NB4 (cell line): ENCODE measurements around the gene AMH.

Experiments
- POLR2A ChIP-seq: IDR thresholded peaks from 2 replicates; pipeline ENCODE4 v1.6.1; 2011; ENCODE audit warnings: mild to moderate bottlenecking; ENCODE audit not compliant: insufficient read length; ENCODE audit errors: extremely low read depth
- TF ChIP-seq, protein P1 (sequence below): IDR thresholded peaks from one replicate; pipeline ENCODE4 v1.5.1; 2012; ENCODE audit warnings: low read depth, low read length
- TF ChIP-seq, protein P2 (sequence below): IDR thresholded peaks from 2 replicates; pipeline ENCODE4 v1.6.1; 2011; ENCODE audit warnings: low read depth, low read length

DNA sequence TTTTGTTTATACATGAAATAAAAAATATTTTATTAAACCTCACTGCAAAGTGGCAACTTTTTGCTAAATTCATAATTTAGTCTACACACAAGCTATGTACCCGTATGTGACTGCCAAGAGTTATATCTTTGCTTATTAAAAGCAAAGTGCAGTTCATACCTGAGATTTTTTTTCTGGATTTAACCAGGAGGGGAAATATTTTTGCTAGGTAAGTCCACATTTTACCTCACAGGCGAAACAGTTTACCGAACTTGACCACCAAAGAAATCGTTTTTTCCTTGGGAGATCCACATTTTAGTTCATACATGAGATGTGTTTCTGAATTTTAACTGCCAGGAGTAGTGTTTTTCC, 19.3 kb downstream of the AMH start:
- TF ChIP-seq, protein P1, sequence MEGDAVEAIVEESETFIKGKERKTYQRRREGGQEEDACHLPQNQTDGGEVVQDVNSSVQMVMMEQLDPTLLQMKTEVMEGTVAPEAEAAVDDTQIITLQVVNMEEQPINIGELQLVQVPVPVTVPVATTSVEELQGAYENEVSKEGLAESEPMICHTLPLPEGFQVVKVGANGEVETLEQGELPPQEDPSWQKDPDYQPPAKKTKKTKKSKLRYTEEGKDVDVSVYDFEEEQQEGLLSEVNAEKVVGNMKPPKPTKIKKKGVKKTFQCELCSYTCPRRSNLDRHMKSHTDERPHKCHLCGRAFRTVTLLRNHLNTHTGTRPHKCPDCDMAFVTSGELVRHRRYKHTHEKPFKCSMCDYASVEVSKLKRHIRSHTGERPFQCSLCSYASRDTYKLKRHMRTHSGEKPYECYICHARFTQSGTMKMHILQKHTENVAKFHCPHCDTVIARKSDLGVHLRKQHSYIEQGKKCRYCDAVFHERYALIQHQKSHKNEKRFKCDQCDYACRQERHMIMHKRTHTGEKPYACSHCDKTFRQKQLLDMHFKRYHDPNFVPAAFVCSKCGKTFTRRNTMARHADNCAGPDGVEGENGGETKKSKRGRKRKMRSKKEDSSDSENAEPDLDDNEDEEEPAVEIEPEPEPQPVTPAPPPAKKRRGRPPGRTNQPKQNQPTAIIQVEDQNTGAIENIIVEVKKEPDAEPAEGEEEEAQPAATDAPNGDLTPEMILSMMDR: no peak
- TF ChIP-seq, protein P2, sequence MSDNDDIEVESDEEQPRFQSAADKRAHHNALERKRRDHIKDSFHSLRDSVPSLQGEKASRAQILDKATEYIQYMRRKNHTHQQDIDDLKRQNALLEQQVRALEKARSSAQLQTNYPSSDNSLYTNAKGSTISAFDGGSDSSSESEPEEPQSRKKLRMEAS: no peak
- TF ChIP-seq POLR2A: no peak
